GM12891 (cell line): ENCODE measurements around the gene NGB.

Experiments used
- POLR2A ChIP-seq: IDR thresholded peaks from 2 replicates; pipeline ENCODE4 v1.6.1; 2011; ENCODE audit warnings: low read depth, low read length, control low read depth
- POLR2AphosphoS5 ChIP-seq: IDR thresholded peaks from 2 replicates; pipeline ENCODE4 v1.6.1; 2011; ENCODE audit warnings: low read depth, low read length, control low read depth
- SPI1 ChIP-seq: IDR thresholded peaks from 2 replicates; pipeline ENCODE4 v1.6.1; 2011; ENCODE audit warnings: low read depth, low read length, control low read depth
- TAF1 ChIP-seq: IDR thresholded peaks from 2 replicates; pipeline ENCODE4 v1.6.1; 2011; ENCODE audit warnings: low read depth, low read length, control low read depth

- TF ChIP-seq POLR2A (no peak), POLR2AphosphoS5 (no peak), SPI1 (no peak), TAF1 (no peak)
These were observed 40.1 kb downstream of the NGB start for GRCh38 chr14:77230914-77231313.
